Lower leg skin (tissue), 3 donors: Measurements from ENCODE around the gene EIPR1.

Experiments used
- POLR2A ChIP-seq, 2 donors: fragments of 450-650 bp; IDR thresholded peaks; one replicate each; pipeline ENCODE4 v1.6.1; 2016 to 2017; ENCODE audit warnings: antibody characterized with exemption in 2 of 2, mild to moderate bottlenecking in 1 of 2, moderate library complexity in 1 of 2
- TF ChIP-seq, protein P1 (sequence below), 3 donors: fragments of 450-650 bp; IDR thresholded peaks; one replicate each; pipeline ENCODE4 v1.5.1; 2016; ENCODE audit warnings: antibody characterized with exemption in 3 of 3, mild to moderate bottlenecking in 3 of 3, moderate library complexity in 2 of 3

DNA sequence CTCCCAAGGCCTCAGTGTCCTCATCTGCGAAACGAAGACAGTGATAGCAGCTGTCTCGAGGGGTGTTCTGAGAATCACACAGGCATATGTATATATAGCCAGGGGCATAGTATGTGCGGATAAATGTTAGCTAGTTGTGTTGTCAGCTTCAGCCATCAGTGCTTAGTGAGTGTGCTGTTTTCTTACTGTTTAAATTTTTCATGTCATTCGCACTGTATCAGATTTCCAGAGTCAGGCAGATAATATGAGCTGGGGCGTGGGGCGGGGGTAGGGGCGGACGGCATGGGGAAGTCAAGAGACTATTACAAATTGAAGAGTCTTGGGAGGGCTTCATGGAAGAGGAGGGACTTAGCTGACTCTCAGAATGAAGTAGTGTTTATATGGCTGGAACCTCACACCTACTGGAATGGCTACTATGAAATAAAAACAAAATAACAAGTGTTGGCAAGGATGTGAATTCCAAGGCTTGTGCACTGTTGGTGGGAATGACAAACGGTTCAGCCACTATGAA lies 8.9 kb upstream of the EIPR1 start:
- TF ChIP-seq POLR2A (IDR thresholded peaks at IDR 0.05) = no peak
- TF ChIP-seq, protein P1, sequence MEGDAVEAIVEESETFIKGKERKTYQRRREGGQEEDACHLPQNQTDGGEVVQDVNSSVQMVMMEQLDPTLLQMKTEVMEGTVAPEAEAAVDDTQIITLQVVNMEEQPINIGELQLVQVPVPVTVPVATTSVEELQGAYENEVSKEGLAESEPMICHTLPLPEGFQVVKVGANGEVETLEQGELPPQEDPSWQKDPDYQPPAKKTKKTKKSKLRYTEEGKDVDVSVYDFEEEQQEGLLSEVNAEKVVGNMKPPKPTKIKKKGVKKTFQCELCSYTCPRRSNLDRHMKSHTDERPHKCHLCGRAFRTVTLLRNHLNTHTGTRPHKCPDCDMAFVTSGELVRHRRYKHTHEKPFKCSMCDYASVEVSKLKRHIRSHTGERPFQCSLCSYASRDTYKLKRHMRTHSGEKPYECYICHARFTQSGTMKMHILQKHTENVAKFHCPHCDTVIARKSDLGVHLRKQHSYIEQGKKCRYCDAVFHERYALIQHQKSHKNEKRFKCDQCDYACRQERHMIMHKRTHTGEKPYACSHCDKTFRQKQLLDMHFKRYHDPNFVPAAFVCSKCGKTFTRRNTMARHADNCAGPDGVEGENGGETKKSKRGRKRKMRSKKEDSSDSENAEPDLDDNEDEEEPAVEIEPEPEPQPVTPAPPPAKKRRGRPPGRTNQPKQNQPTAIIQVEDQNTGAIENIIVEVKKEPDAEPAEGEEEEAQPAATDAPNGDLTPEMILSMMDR (IDR thresholded peaks at IDR 0.05) = no peak
